B cell (primary cell): Measurements from ENCODE around the gene CRMP1. TPM values are rescaled to one million over a fixed set of nuclear protein-coding genes. Genes with fewer than 3 reads are reported as not detected.
A peak's percentile ranks its signal among the peaks of the same experiment; 100 is the strongest.

ENCODE experiments used
- ATAC-seq: fragments of 200-7000 bp; cut with Tn5 transposase; one replicate; pipeline ENCODE4 v1.10.0; 2021; ENCODE audit warnings: low read depth, mild to moderate bottlenecking, moderate number of reproducible peaks, moderate library complexity
- CTCF ChIA-PET: fragments of 350-600 bp; sonication (Branson Sonifier 250); formaldehyde crosslinking; loops from one replicate; lab custom pipeline; 2021; ENCODE audit warnings: antibody characterized with exemption, inconsistent platforms; lab: Charles Lee
- POLR2A ChIA-PET: fragments of 350-600 bp; sonication (Branson Sonifier 250); formaldehyde crosslinking; loops from one replicate; lab custom pipeline; 2021; ENCODE audit warnings: antibody characterized with exemption; lab: Charles Lee
- DNase-seq: peaks from one replicate; pipeline ENCODE4 v3.0.0; 2013
- H2AFZ ChIP-seq: 2 replicates; pipeline ENCODE4 v1.6.1; 2012; ENCODE audit warnings: mild to moderate bottlenecking, low read depth, low read length; ENCODE audit not compliant: insufficient read depth, poor library complexity, severe bottlenecking
- H3K27ac ChIP-seq, 2 donors: 1 replicate in 1 of 2; 2 replicates in 1 of 2; pipeline ENCODE4 v1.5.1; 2012 to 2013; ENCODE audit warnings: low read length in 2 of 2, mild to moderate bottlenecking in 2 of 2, moderate library complexity in 1 of 2
- H3K27me3 ChIP-seq, 4 experiments: fragments of 200-600 bp in 1 of 4; sonication (generic) in 1 of 4; replicated peaks in 1 of 4; 1 replicate in 2 of 4; 2 replicates in 2 of 4; pipeline versions ENCODE4 v1.6.1 to v1.7.0; 2013 to 2016; ENCODE audit warnings: low read length in 3 of 4, mild to moderate bottlenecking in 2 of 4, mixed read lengths in 1 of 4, moderate library complexity in 1 of 4; ENCODE audit not compliant: insufficient read depth in 4 of 4, control insufficient read depth in 3 of 4; ENCODE audit errors: control extremely low read depth in 1 of 4
- H3K36me3 ChIP-seq, 2 experiments: replicated peaks in 1 of 2; 1 replicate in 1 of 2; 2 replicates in 1 of 2; pipeline versions ENCODE4 v1.6.1 to v1.7.1; 2013; ENCODE audit warnings: low read length in 1 of 2; ENCODE audit not compliant: insufficient read depth in 2 of 2, control insufficient read depth in 1 of 2; ENCODE audit errors: control extremely low read depth in 1 of 2, extremely low read depth in 1 of 2
- H3K4me1 ChIP-seq, 2 donors: fragments of 200-600 bp in 1 of 2; sonication (generic) in 1 of 2; 1 replicate in 1 of 2; 2 replicates in 1 of 2; pipeline versions ENCODE4 v1.5.1 to v1.6.1; 2013 to 2017; ENCODE audit warnings: low read length in 2 of 2; ENCODE audit not compliant: control insufficient read depth in 2 of 2, insufficient read depth in 2 of 2
- H3K4me2 ChIP-seq: replicated peaks from 2 replicates; pipeline ENCODE3; 2012; ENCODE audit warnings: mild to moderate bottlenecking, low read depth, low read length; ENCODE audit not compliant: poor library complexity, severe bottlenecking
- H3K4me3 ChIP-seq, 5 experiments: fragments of 200-600 bp in 1 of 5; sonication (generic) in 1 of 5; 1 replicate in 3 of 5; 2 replicates in 2 of 5; pipeline versions ENCODE4 v1.5.1 to v1.7.0; 2011 to 2016; ENCODE audit warnings: low read length in 4 of 5, mild to moderate bottlenecking in 4 of 5, low read depth in 2 of 5, control low read depth in 1 of 5, moderate library complexity in 1 of 5; ENCODE audit not compliant: insufficient read depth in 1 of 5; ENCODE audit errors: control extremely low read depth in 1 of 5, extremely low read depth in 1 of 5
- H3K79me2 ChIP-seq: fragments of 200-600 bp; sonication (generic); one replicate; pipeline ENCODE4 v1.6.0; 2016; ENCODE audit warnings: low read length; ENCODE audit not compliant: control insufficient read depth, insufficient read depth
- H3K9ac ChIP-seq: fragments of 200-600 bp; sonication (generic); 2 replicates; pipeline ENCODE4 v1.6.1; 2017; ENCODE audit warnings: mild to moderate bottlenecking, low read length, moderate library complexity
- H3K9me3 ChIP-seq, 3 donors: one replicate each; pipeline versions ENCODE4 v1.6.1 to v1.7.1; 2013; ENCODE audit warnings: low read length in 2 of 3; ENCODE audit not compliant: control insufficient read depth in 2 of 3, insufficient read depth in 1 of 3; ENCODE audit errors: control extremely low read depth in 1 of 3
- H4K20me1 ChIP-seq: 2 replicates; pipeline ENCODE4 v1.6.0; 2012; ENCODE audit warnings: mild to moderate bottlenecking, low read length; ENCODE audit not compliant: insufficient read depth, control insufficient read depth, poor library complexity, severe bottlenecking
- H3K27ac Mint-ChIP-seq: one replicate; pipeline ENCODE4 v1.8.0; 2021; ENCODE audit warnings: mixed read lengths
- H3K27me3 Mint-ChIP-seq: one replicate; pipeline ENCODE4 v1.8.0; 2021; ENCODE audit warnings: mixed read lengths
- H3K4me1 Mint-ChIP-seq: one replicate; pipeline ENCODE4 v1.8.0; 2021; ENCODE audit warnings: mixed read lengths
- H3K4me3 Mint-ChIP-seq: one replicate; pipeline ENCODE4 v1.8.0; 2021; ENCODE audit warnings: mixed read lengths
- H3K9me3 Mint-ChIP-seq: one replicate; pipeline ENCODE4 v1.8.0; 2022; ENCODE audit warnings: mixed read lengths; ENCODE audit not compliant: insufficient read depth
- CTCF ChIP-seq: fragments of 200-600 bp; IDR thresholded peaks from one replicate; pipeline ENCODE4 v1.8.0; 2022; ENCODE audit warnings: antibody characterized with exemption, mild to moderate bottlenecking
- EZH2 ChIP-seq: IDR thresholded peaks from 2 replicates; pipeline ENCODE4 v1.6.1; 2012; ENCODE audit warnings: borderline replicate concordance, low read depth, mild to moderate bottlenecking, moderate library complexity, low read length; ENCODE audit not compliant: insufficient read depth, poor library complexity, severe bottlenecking
- WGBS: methylation state at CpG from one replicate; pipeline ENCODE4 v1.1.5; 2013; ENCODE audit warnings: missing lambda C conversion rate; ENCODE audit not compliant: insufficient coverage; 5-methylcytosine and 5-hydroxymethylcytosine counted together
- intact Hi-C: fragments of 100-400 bp; cut with micrococcal nuclease; formaldehyde crosslinking; loops from one replicate; pipeline ENCODE4 v1.10.0; 2022
- polyA plus RNA-seq: library from polyadenylated mRNA; depleted of rRNA; stranded (reverse); fragments of >200 nt; gene quantifications from 2 replicates; pipeline ENCODE4 v1.2.3, GENCODE V29; 2012
- total RNA-seq, 2 donors: library from RNA; stranded (reverse); fragments of 120-200 nt in 1 of 2; gene quantifications; 1 replicate in 1 of 2; 2 replicates in 1 of 2; pipeline versions ENCODE4 v1.2.3 to v1.2.4, GENCODE V29; 2013 to 2022

CRMP1 gene
- total and polyA plus RNA-seq, 2 donors (not counting 1 experiment from before 2014, with no cell fraction given) = 0.13 TPM; not detected in 1

GRCh38 chr4:5890063-5890727 lies 2.7 kb downstream of the CRMP1 start:
- H3K27ac ChIP-seq = no peak overlapping the region
- no peaks in the 10 kb centered on the region for H3K79me2 ChIP-seq
- Mint-ChIP-seq H3K4me1 (peaks cover 29% of the 10 kb centered on the region), H3K27me3 (peaks cover 58% of the 10 kb centered on the region), H3K4me3 (peak overlapping the region; percentile 29), H3K27ac (no peak overlapping the region), H3K9me3 (no peaks in the 10 kb centered on the region)
- no peak for TF ChIP-seq CTCF
- TF ChIP-seq EZH2 = no peak
- H3K36me3 ChIP-seq = no peaks in the 10 kb centered on the region
- no peak for ATAC-seq
- H2AFZ ChIP-seq = no peak overlapping the region
- no peak for DNase-seq
- no peak overlapping the region for H3K9ac ChIP-seq
- peak overlapping the region in 1 of 5 experiments; percentile 5 for H3K4me3 ChIP-seq
- WGBS = 10% methylated on average over 40 of the region's 41 CpGs
- peaks cover 31 to 34% of the 10 kb centered on the region in 2 donors for H3K4me1 ChIP-seq
- H4K20me1 ChIP-seq = no peaks in the 10 kb centered on the region
- peaks cover 0 to 70% (median 37%) of the 10 kb centered on the region in 4 experiments for H3K27me3 ChIP-seq
- H3K4me2 ChIP-seq = peak overlapping the region; percentile 38
- ChIA-PET CTCF (no interaction called here), POLR2A (no interaction called here)
- intact Hi-C loops = no loop called here
- H3K9me3 ChIP-seq = peaks cover 0 to 51% (median 0%) of the 10 kb centered on the region in 3 donors

GRCh38 chr4:5889002-5889696 lies 3.7 kb downstream of the CRMP1 start:
- CTCF ChIA-PET = interaction anchor here (0.6 kb wide), 1 partner anchor 137 kb away, joined by 3 read pairs; no protein-coding TSS in a partner anchor
- Mint-ChIP-seq H3K9me3 (no peaks in the 10 kb centered on the region), H3K4me1 (peaks cover 39% of the 10 kb centered on the region), H3K4me3 (peak overlapping the region; percentile 32), H3K27ac (no peak overlapping the region), H3K27me3 (peaks cover 50% of the 10 kb centered on the region)
- H3K4me2 ChIP-seq = peak overlapping the region; percentile 42
- H3K9ac ChIP-seq = no peak overlapping the region
- peaks cover 0 to 54% (median 0%) of the 10 kb centered on the region in 3 donors for H3K9me3 ChIP-seq
- POLR2A ChIA-PET = no interaction called here
- no peak overlapping the region for H2AFZ ChIP-seq
- intact Hi-C loops = no loop called here
- no peak for DNase-seq
- H3K4me1 ChIP-seq = peaks cover 41 to 45% of the 10 kb centered on the region in 2 donors
- no peak for ATAC-seq
- H3K79me2 ChIP-seq = no peaks in the 10 kb centered on the region
- H4K20me1 ChIP-seq = no peaks in the 10 kb centered on the region
- no peak overlapping the region for H3K4me3 ChIP-seq
- H3K27ac ChIP-seq = no peak overlapping the region
- WGBS = 32% methylated on average over 7 of the region's 8 CpGs
- TF ChIP-seq CTCF (no peak), EZH2 (no peak)
- H3K27me3 ChIP-seq = peaks cover 0 to 68% (median 37%) of the 10 kb centered on the region in 4 experiments
- H3K36me3 ChIP-seq = no peaks in the 10 kb centered on the region
